Urothelium cell line (cell line): Measurements from ENCODE around the gene FOXK1.

ENCODE experiments used
- DNase-seq: peaks from one replicate; pipeline ENCODE4 v3.0.0; 2011; ENCODE audit warnings: low spot score, mixed read lengths
- FAIRE-seq: peaks from 2 replicates; lab custom pipeline; 2011; peaks lifted over from hg19 to GRCh38; lab: Jason Lieb, UNC

Gene FOXK1

GRCh38 chr7:4716946-4717795, 35.1 kb downstream of the FOXK1 start:
- FAIRE-seq (peak; percentile 97), DNase-seq (no peak)

GRCh38 chr7:4718075-4718474, 36.0 kb downstream of the FOXK1 start:
- DNase-seq (no peak), FAIRE-seq (peak; percentile 89)

- no peak for FAIRE-seq
- no peak for DNase-seq
Measured at GRCh38 chr7:4720225-4720624, 38.1 kb downstream of the FOXK1 start.

GRCh38 chr7:4722308-4722707, 40.2 kb downstream of the FOXK1 start:
- FAIRE-seq (peak; percentile 61), DNase-seq (no peak)

GRCh38 chr7:4722960-4723630, 41.0 kb downstream of the FOXK1 start:
- FAIRE-seq (peak; percentile 93), DNase-seq (no peak)

- peak; percentile 68 for FAIRE-seq
- no peak for DNase-seq
Measured at GRCh38 chr7:4724648-4725013, 42.5 kb downstream of the FOXK1 start.

- FAIRE-seq = no peak
- no peak for DNase-seq
Measured at GRCh38 chr7:4725014-4725849, 43.1 kb downstream of the FOXK1 start.

GRCh38 chr7:4725850-4726450, 43.9 kb downstream of the FOXK1 start:
- no peak for DNase-seq
- FAIRE-seq = no peak

- DNase-seq (no peak), FAIRE-seq (no peak)
Measured at GRCh38 chr7:4726566-4726965, 44.5 kb downstream of the FOXK1 start.

GRCh38 chr7:4727914-4728705, 46.0 kb downstream of the FOXK1 start:
- DNase-seq (no peak), FAIRE-seq (peak; percentile 91)

- FAIRE-seq (no peak), DNase-seq (no peak)
Measured at GRCh38 chr7:4729266-4729665, 47.2 kb downstream of the FOXK1 start.

- FAIRE-seq (peak; percentile 93), DNase-seq (no peak)
Measured at GRCh38 chr7:4730276-4730675, 48.2 kb downstream of the FOXK1 start.

- FAIRE-seq (no peak), DNase-seq (no peak)
Measured at GRCh38 chr7:4730971-4731370, 48.9 kb downstream of the FOXK1 start.

GRCh38 chr7:4731803-4732202, 49.7 kb downstream of the FOXK1 start:
- no peak for DNase-seq
- FAIRE-seq = peak; percentile 91

- DNase-seq = no peak
- peak; percentile 80 for FAIRE-seq
Measured at GRCh38 chr7:4733936-4734528, 51.9 kb downstream of the FOXK1 start.

- DNase-seq = no peak
- FAIRE-seq = peak; percentile 35
Measured at GRCh38 chr7:4734587-4735345, 52.7 kb downstream of the FOXK1 start.

GRCh38 chr7:4737300-4737699, 55.2 kb downstream of the FOXK1 start:
- DNase-seq (no peak), FAIRE-seq (peak; percentile 100)

GRCh38 chr7:4738711-4739527, 56.8 kb downstream of the FOXK1 start:
- FAIRE-seq (peak; percentile 94), DNase-seq (peak; percentile 83)
